ENCODE data around the gene SLC24A3.

The SLC24A3 gene

DNA sequence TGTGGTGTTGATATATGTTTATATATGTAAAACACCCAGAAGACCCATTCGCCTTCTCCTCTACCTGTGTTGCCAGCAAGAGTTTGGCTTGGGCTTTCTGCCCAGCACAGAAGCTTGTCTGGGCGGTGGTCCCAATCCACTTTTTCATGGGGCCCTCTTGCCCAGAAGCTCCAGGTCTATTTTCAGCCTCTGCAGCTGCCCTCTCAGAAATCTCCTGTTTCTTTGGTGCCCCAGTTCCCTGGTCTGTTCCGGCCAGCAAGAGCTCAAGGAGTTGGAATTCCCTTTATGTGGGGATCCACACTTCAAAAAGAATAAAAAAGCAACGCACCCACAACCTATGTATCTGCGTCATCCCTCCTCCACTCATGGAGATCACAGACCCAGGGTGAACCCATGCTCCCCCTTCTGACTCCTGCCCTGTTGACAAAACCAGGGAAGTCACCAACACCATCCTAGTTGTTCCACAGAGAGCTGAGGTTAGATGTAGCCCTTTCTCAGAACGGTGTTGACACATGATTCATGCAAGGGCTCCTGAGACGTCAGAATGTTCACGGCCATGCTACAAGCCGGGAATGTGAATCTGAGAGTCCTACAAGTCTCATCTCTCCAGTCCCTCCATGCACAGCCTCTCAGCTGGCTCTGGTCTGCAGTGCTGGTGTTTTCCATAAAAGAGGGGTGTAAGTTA lies 388.8 kb downstream of the SLC24A3 start:
- no peak overlapping the region for H3K9ac ChIP-seq (ENCODE audit: low read depth in 1 of 2, low read length in 2 of 2)
- no peak overlapping the region for H3K4me3 ChIP-seq (ENCODE audit: low read length in 2 of 2)
- no peaks in the 10 kb centered on the region for H3K4me1 ChIP-seq (ENCODE audit: control insufficient read depth in 2 of 2, insufficient read depth in 2 of 2, low read length in 2 of 2)
- H3K36me3 ChIP-seq (ENCODE audit: control insufficient read depth in 2 of 2, insufficient read depth in 2 of 2, low read length in 2 of 2), result no peaks in the 10 kb centered on the region
- no peak overlapping the region for H3K27ac ChIP-seq (ENCODE audit: low read depth in 2 of 2, low read length in 2 of 2)
- no peaks in the 10 kb centered on the region for H3K27me3 ChIP-seq (ENCODE audit: control insufficient read depth in 2 of 2, insufficient read depth in 2 of 2, low read length in 2 of 2)
- no peaks in the 10 kb centered on the region for H3K9me3 ChIP-seq (ENCODE audit: control insufficient read depth in 2 of 2, low read length in 2 of 2)

DNA sequence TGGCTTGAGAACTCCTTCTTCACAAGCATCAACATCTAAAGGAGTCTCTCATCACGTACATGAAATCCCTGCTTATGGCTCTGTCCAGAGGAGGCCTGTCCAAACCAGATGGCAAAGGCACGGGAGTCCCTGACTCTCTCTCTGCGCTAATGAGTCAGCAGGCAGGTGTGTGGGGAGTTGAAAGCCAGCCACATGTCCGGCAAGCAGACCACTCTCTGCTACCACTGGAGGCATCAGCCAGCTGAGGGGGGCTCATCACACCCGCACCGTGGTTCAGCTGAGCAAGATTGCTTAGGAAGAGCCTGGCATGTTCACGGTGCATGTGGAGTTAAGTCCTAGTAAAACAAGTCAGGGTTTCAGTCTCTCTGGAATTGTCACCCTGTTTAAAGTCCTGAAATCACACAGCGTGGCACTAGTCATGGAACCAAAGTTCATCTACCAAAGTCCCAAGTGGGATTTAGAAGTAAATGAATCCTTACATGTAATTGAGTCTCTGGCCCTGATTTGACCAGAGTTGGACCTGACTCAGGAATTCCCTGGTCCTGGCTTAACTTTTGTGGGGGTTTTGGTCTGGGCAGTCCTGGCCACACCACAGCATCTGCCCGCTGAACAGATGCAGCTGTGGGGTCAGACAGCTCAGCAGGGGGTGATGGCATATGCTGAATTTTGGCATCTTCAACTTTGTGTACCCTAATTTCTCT lies 390.4 kb downstream of the SLC24A3 start:
- Histone ChIP-seq H3K36me3 (ENCODE audit: control insufficient read depth in 2 of 2, insufficient read depth in 2 of 2, low read length in 2 of 2) (no peaks in the 10 kb centered on the region), H3K27ac (ENCODE audit: low read depth in 2 of 2, low read length in 2 of 2) (no peak overlapping the region), H3K27me3 (ENCODE audit: control insufficient read depth in 2 of 2, insufficient read depth in 2 of 2, low read length in 2 of 2) (no peaks in the 10 kb centered on the region), H3K4me1 (ENCODE audit: control insufficient read depth in 2 of 2, insufficient read depth in 2 of 2, low read length in 2 of 2) (no peaks in the 10 kb centered on the region), H3K9ac (ENCODE audit: low read depth in 1 of 2, low read length in 2 of 2) (no peak overlapping the region), H3K9me3 (ENCODE audit: control insufficient read depth in 2 of 2, low read length in 2 of 2) (no peaks in the 10 kb centered on the region), H3K4me3 (ENCODE audit: low read length in 2 of 2) (no peak overlapping the region)

DNA sequence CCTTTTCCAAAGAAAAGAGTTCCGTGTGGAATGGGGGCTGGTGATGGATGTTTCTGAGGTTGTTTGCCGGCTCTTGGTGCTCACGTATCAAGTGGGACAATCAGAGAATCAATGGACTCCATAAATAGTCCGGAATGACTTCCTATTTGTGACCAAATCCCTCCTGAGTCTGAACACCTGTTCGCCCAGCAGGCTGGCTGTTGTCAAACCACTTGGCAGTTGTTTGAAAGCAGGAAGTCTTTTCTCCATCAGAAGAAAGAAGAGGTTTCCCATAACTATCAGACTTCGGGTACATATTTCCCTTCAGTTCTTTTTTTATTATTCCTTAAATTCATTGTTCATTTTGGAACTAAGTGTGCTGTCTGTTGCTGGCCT lies 390.9 kb downstream of the SLC24A3 start:
- no peaks in the 10 kb centered on the region for H3K27me3 ChIP-seq (ENCODE audit: control insufficient read depth in 2 of 2, insufficient read depth in 2 of 2, low read length in 2 of 2)
- no peaks in the 10 kb centered on the region for H3K9me3 ChIP-seq (ENCODE audit: control insufficient read depth in 2 of 2, low read length in 2 of 2)
- no peaks in the 10 kb centered on the region for H3K4me1 ChIP-seq (ENCODE audit: control insufficient read depth in 2 of 2, insufficient read depth in 2 of 2, low read length in 2 of 2)
- no peak overlapping the region for H3K4me3 ChIP-seq (ENCODE audit: low read length in 2 of 2)
- no peak overlapping the region for H3K27ac ChIP-seq (ENCODE audit: low read depth in 2 of 2, low read length in 2 of 2)
- H3K9ac ChIP-seq (ENCODE audit: low read depth in 1 of 2, low read length in 2 of 2), result no peak overlapping the region
- no peaks in the 10 kb centered on the region for H3K36me3 ChIP-seq (ENCODE audit: control insufficient read depth in 2 of 2, insufficient read depth in 2 of 2, low read length in 2 of 2)

DNA sequence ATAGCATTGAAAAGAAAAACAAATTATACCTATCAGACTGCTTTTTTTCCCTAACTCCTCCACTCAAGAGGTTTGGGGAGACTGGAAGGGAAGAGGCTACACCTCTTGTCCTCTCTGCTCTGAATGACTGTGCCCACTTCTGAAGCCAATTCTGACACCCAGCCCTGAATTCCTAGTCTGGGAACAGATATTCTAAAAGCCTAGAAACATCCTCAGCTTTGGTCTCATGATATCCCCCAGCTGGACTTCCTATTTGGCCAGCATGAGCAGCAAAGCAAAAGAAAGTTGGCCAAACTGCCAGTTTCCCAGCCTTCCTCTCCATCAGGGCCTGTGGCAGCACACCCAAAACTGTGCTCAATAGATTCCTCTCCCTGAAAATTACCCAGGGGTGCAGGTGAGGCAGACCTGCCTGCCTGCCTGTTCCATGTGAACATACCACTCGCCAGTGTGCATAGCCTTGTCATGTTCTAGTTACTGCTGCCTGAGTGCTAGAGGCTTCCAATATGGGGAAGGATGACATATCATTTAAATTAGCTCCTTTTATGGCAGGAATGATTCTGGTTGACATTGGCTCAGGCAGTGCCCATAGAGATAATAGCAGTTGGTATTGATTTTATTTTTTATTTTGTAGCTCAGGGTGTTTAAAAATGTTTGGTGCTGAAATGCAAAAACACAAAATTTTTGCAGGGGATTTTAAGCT lies 393.5 kb downstream of the SLC24A3 start:
- H3K4me3 ChIP-seq (ENCODE audit: low read length in 2 of 2), result no peak overlapping the region
- no peaks in the 10 kb centered on the region for H3K36me3 ChIP-seq (ENCODE audit: control insufficient read depth in 2 of 2, insufficient read depth in 2 of 2, low read length in 2 of 2)
- H3K9me3 ChIP-seq (ENCODE audit: control insufficient read depth in 2 of 2, low read length in 2 of 2), result no peaks in the 10 kb centered on the region
- no peak overlapping the region for H3K9ac ChIP-seq (ENCODE audit: low read depth in 1 of 2, low read length in 2 of 2)
- no peaks in the 10 kb centered on the region for H3K27me3 ChIP-seq (ENCODE audit: control insufficient read depth in 2 of 2, insufficient read depth in 2 of 2, low read length in 2 of 2)
- H3K27ac ChIP-seq (ENCODE audit: low read depth in 2 of 2, low read length in 2 of 2), result no peak overlapping the region
- H3K4me1 ChIP-seq (ENCODE audit: control insufficient read depth in 2 of 2, insufficient read depth in 2 of 2, low read length in 2 of 2), result no peaks in the 10 kb centered on the region

DNA sequence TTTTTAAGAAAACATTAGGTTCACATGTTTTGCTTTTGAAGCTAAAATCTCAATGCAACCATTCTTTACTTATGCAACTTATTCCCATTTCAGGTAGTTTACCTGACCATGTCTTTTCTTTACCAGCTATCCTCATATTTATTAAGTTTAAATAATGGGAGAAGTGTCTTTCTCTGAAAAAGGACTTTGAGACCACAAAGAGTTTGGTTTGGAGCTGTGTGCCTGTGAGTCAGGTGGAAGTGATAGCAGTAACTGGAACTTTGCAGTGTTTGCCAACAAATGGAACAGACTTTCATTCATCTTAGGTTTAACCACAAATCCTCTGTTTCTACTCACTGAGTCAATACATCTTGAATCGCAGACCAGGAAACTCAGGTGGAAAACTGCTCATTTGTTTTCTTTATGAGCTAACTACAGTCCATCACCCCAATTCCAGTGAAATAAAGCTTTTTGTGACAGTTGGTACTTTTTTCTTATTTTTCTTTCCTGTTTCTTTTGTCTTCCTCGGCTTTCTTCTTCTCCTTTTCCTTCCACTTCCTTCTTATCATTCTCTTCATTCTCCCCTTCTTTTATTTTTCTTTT lies 397.3 kb downstream of the SLC24A3 start:
- Histone ChIP-seq H3K27me3 (ENCODE audit: control insufficient read depth in 2 of 2, insufficient read depth in 2 of 2, low read length in 2 of 2) (no peaks in the 10 kb centered on the region), H3K36me3 (ENCODE audit: control insufficient read depth in 2 of 2, insufficient read depth in 2 of 2, low read length in 2 of 2) (no peaks in the 10 kb centered on the region), H3K27ac (ENCODE audit: low read depth in 2 of 2, low read length in 2 of 2) (peak overlapping the region in 1 of 2 donors; percentile 26), H3K4me1 (ENCODE audit: control insufficient read depth in 2 of 2, insufficient read depth in 2 of 2, low read length in 2 of 2) (no peaks in the 10 kb centered on the region), H3K9me3 (ENCODE audit: control insufficient read depth in 2 of 2, low read length in 2 of 2) (no peaks in the 10 kb centered on the region), H3K9ac (ENCODE audit: low read depth in 1 of 2, low read length in 2 of 2) (no peak overlapping the region), H3K4me3 (ENCODE audit: low read length in 2 of 2) (no peak overlapping the region)

DNA sequence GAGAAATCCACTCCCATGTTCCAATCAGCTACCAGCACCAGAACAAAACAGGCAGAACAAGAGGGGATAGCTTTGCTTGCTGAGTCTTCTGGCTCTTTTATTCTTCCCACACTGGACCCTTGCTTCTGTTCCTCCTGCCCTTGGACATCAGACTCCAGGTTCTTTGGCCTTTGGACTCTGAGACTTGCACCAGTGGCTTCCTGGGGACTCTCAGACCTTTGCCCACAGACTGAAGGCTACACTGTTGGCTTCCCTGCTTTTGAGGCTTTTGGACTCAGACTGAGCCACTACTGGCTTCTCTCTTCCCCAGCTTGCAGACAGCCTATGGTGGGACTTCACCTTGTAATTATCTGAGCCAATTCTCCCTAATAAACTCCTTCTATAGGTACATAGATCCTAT lies 403.2 kb downstream of the SLC24A3 start:
- H3K27ac ChIP-seq (ENCODE audit: low read depth in 2 of 2, low read length in 2 of 2), result no peak overlapping the region
- no peaks in the 10 kb centered on the region for H3K9me3 ChIP-seq (ENCODE audit: control insufficient read depth in 2 of 2, low read length in 2 of 2)
- H3K27me3 ChIP-seq (ENCODE audit: control insufficient read depth in 2 of 2, insufficient read depth in 2 of 2, low read length in 2 of 2), result no peaks in the 10 kb centered on the region
- H3K4me3 ChIP-seq (ENCODE audit: low read length in 2 of 2), result no peak overlapping the region
- H3K9ac ChIP-seq (ENCODE audit: low read depth in 1 of 2, low read length in 2 of 2), result no peak overlapping the region
- no peaks in the 10 kb centered on the region for H3K4me1 ChIP-seq (ENCODE audit: control insufficient read depth in 2 of 2, insufficient read depth in 2 of 2, low read length in 2 of 2)
- no peaks in the 10 kb centered on the region for H3K36me3 ChIP-seq (ENCODE audit: control insufficient read depth in 2 of 2, insufficient read depth in 2 of 2, low read length in 2 of 2)

DNA sequence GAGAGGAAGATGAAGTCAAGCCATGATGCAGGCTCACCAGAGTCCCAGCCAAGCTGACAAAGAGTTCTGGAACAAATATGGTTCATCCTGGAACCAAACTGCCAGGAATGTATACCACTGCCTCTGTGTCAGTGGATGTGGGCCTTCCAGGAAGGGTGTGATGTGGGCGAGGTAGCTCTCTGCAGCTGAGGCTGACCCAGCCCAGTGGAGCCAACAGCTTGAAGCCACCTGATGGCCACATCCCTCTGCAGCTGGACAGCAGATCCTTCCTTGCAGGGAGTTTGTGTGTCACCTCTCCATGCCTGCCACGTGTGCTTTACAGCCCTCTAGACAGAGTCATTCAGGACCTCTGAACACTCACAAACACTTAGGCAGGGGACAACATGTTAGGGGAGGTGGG lies 403.6 kb downstream of the SLC24A3 start:
- Histone ChIP-seq H3K4me3 (ENCODE audit: low read length in 2 of 2) (no peak overlapping the region), H3K9me3 (ENCODE audit: control insufficient read depth in 2 of 2, low read length in 2 of 2) (no peaks in the 10 kb centered on the region), H3K27ac (ENCODE audit: low read depth in 2 of 2, low read length in 2 of 2) (no peak overlapping the region), H3K4me1 (ENCODE audit: control insufficient read depth in 2 of 2, insufficient read depth in 2 of 2, low read length in 2 of 2) (no peaks in the 10 kb centered on the region), H3K9ac (ENCODE audit: low read depth in 1 of 2, low read length in 2 of 2) (no peak overlapping the region), H3K36me3 (ENCODE audit: control insufficient read depth in 2 of 2, insufficient read depth in 2 of 2, low read length in 2 of 2) (no peaks in the 10 kb centered on the region), H3K27me3 (ENCODE audit: control insufficient read depth in 2 of 2, insufficient read depth in 2 of 2, low read length in 2 of 2) (no peaks in the 10 kb centered on the region)

DNA sequence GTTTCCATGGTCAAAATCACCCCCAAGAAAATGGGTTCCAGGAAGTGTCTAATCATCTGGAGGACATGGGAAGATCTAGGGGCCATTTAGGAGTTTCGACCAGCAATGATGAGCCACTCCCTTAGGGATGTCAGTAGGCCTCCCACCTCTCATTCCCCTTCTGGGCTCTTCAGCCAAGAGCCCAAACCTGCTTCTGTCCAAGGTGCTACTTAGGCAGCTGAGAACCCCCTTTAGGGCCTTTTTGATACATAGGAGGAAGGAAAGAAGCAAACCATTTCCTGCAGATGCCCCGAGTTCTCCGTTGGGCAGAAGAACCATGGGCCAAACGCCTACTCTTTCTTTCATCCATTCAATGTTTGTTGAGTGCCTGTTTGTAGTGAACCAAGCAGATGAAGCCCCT lies 404.2 kb downstream of the SLC24A3 start:
- H3K4me1 ChIP-seq (ENCODE audit: control insufficient read depth in 2 of 2, insufficient read depth in 2 of 2, low read length in 2 of 2), result no peaks in the 10 kb centered on the region
- no peak overlapping the region for H3K27ac ChIP-seq (ENCODE audit: low read depth in 2 of 2, low read length in 2 of 2)
- H3K9me3 ChIP-seq (ENCODE audit: control insufficient read depth in 2 of 2, low read length in 2 of 2), result no peaks in the 10 kb centered on the region
- H3K36me3 ChIP-seq (ENCODE audit: control insufficient read depth in 2 of 2, insufficient read depth in 2 of 2, low read length in 2 of 2), result no peaks in the 10 kb centered on the region
- H3K9ac ChIP-seq (ENCODE audit: low read depth in 1 of 2, low read length in 2 of 2), result no peak overlapping the region
- H3K4me3 ChIP-seq (ENCODE audit: low read length in 2 of 2), result no peak overlapping the region
- no peaks in the 10 kb centered on the region for H3K27me3 ChIP-seq (ENCODE audit: control insufficient read depth in 2 of 2, insufficient read depth in 2 of 2, low read length in 2 of 2)

DNA sequence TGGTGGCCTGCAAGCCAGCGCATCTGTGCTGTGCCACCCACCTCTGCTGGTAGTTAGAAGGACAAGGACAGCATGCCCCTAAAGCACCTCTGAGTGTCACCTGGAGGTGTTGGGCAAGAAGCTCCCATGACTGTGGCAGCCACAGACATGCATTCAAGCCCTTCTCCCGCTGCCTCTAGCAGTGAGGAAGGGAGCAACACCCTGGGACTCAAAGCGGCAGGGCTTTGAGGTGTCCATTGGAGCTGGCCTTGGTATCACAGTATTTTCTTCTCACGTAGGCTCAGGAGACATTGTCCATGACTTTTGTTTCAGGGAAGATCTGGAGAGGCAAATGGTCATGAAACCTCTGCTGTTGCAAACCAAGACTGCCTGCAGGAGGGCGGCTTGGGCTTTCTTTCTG lies 404.8 kb downstream of the SLC24A3 start:
- Histone ChIP-seq H3K9ac (ENCODE audit: low read depth in 1 of 2, low read length in 2 of 2) (no peak overlapping the region), H3K36me3 (ENCODE audit: control insufficient read depth in 2 of 2, insufficient read depth in 2 of 2, low read length in 2 of 2) (no peaks in the 10 kb centered on the region), H3K4me1 (ENCODE audit: control insufficient read depth in 2 of 2, insufficient read depth in 2 of 2, low read length in 2 of 2) (no peaks in the 10 kb centered on the region), H3K9me3 (ENCODE audit: control insufficient read depth in 2 of 2, low read length in 2 of 2) (no peaks in the 10 kb centered on the region), H3K4me3 (ENCODE audit: low read length in 2 of 2) (no peak overlapping the region), H3K27ac (ENCODE audit: low read depth in 2 of 2, low read length in 2 of 2) (no peak overlapping the region), H3K27me3 (ENCODE audit: control insufficient read depth in 2 of 2, insufficient read depth in 2 of 2, low read length in 2 of 2) (no peaks in the 10 kb centered on the region)

DNA sequence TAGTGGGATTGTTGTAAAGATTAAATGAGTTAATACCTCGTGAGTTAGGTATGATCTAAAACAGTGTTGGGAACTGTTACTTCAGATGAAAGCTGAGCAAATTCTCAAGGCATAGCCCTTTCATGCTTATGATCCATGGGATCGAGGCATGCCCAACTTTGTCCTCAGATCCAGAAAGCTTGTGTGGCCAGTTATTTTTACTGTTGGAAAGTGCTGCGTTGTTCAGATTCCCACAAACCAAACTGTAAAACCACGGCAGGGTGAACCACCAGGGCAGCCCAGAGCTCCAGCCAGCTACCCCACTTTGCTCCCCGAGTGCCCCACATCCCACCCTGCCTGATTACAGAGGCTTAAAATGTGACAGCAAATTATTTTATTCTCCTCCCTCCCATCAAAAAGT lies 406.3 kb downstream of the SLC24A3 start:
- no peak overlapping the region for H3K27ac ChIP-seq (ENCODE audit: low read depth in 2 of 2, low read length in 2 of 2)
- no peak overlapping the region for H3K9ac ChIP-seq (ENCODE audit: low read depth in 1 of 2, low read length in 2 of 2)
- no peaks in the 10 kb centered on the region for H3K9me3 ChIP-seq (ENCODE audit: control insufficient read depth in 2 of 2, low read length in 2 of 2)
- H3K36me3 ChIP-seq (ENCODE audit: control insufficient read depth in 2 of 2, insufficient read depth in 2 of 2, low read length in 2 of 2), result no peaks in the 10 kb centered on the region
- H3K27me3 ChIP-seq (ENCODE audit: control insufficient read depth in 2 of 2, insufficient read depth in 2 of 2, low read length in 2 of 2), result no peaks in the 10 kb centered on the region
- no peak overlapping the region for H3K4me3 ChIP-seq (ENCODE audit: low read length in 2 of 2)
- no peaks in the 10 kb centered on the region for H3K4me1 ChIP-seq (ENCODE audit: control insufficient read depth in 2 of 2, insufficient read depth in 2 of 2, low read length in 2 of 2)
